Left hindlimb (tissue), 1 donor: ENCODE results near the gene HNRNPF.
"Not testable (repeated sequence)": the region's sequence is repeated elsewhere in the genome, so short reads cannot be mapped to it uniquely, and the experiment has no call there.

ENCODE experiments used
- DNase-seq: peaks from one replicate; pipeline ENCODE4 v3.0.0-alpha.2; 2018

The HNRNPF gene

GRCh38 chr10:43342279-43343125 is 66.5 kb downstream of the HNRNPF start:
- no peak for DNase-seq

GRCh38 chr10:43341450-43341849 is 67.5 kb downstream of the HNRNPF start:
- no peak for DNase-seq

GRCh38 chr10:43340619-43341018 is 68.4 kb downstream of the HNRNPF start:
- DNase-seq = no peak

DNA sequence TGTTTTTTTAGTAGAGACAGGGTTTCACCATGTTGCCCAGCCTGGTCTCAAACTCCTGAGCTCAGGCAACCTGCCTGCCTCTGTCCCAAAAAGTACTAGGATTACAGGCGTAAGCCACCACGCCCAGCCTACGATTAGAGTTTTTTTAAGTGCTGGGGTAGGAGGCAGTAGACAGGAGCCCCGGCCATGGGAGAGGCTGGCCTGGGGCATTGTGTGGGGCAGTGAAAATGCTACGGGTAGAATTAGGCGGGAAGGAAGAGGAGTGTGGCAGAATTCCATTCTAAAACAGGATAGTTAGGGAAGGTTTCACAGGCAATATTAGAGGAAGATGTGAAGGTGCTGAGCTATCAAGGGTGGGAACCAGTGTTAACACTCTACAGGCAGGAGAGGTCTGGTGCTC is 68.9 kb downstream of the HNRNPF start:
- DNase-seq = no peak

DNA sequence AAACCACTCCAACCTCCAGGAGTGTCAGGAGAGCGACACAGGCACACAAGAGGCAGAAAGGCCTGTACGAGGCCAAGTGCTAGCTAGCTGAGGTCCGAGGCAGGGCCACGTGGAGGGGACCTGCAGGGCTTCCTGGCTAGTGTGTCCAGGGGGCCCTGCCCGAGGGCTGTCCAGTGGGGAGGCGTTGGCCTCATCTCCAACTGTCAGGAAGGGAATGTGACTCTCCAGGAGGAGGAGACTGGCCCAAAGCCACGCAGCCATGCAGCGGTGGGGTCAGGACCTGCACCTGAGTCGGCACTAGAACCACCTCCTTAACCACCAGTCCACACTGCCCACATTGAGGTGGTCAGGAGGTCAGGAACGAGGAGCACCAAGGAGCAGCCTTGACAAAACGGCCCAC is 69.8 kb downstream of the HNRNPF start:
- no peak for DNase-seq

GRCh38 chr10:43338117-43338516 is 70.9 kb downstream of the HNRNPF start:
- no peak for DNase-seq

GRCh38 chr10:43337536-43337935 is 71.5 kb downstream of the HNRNPF start:
- DNase-seq = not testable (repeated sequence)

- no peak for DNase-seq
These were observed 72.2 kb downstream of the HNRNPF start for GRCh38 chr10:43336641-43337318.

- no peak for DNase-seq
These were observed 72.9 kb downstream of the HNRNPF start for GRCh38 chr10:43336061-43336460.
